HG03378 (cell line): ENCODE measurements around the gene PXDN.

Experiments
- ATAC-seq: cut with Tn5 transposase; IDR thresholded peaks from one replicate; pipeline ENCODE4 v1.9.1; 2021; ENCODE audit warnings: mild to moderate bottlenecking, moderate library complexity; ENCODE audit not compliant: unreplicated experiment

The PXDN gene

DNA sequence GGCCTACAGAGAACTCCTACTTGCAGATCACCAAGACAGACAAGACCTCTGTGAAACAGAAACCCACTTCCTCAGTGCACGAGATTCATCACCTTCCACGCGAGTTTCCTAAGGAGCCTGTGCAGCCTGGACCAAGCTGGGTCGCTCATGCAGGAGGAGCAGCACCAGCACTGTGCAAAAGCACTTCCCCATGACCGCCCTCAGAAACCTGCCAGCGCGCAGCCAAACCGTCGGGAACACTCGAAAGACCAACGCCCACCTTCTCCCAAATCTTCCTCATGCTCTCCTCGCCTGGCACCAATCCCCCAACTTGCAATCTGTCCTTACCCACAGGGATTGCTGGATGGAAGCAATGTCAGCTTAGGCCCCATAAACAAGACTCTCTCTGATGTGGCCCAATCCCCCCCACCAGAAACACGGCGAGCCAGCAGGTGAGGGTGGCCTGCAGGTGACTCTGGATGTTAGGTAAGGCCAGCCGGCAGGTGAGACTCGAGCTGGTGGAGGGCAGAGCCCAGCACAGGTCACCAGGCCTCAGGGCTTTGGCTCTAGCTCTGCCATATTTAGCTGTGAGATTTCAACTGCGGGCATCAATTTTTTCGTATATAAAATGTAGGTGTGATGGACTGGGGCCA is 69.4 kb downstream of the PXDN start:
- ATAC-seq, result no peak

GRCh38 chr2:1674276-1674675 is 70.0 kb downstream of the PXDN start:
- ATAC-seq, result no peak

GRCh38 chr2:1673160-1673944 is 71.0 kb downstream of the PXDN start:
- no peak for ATAC-seq

DNA sequence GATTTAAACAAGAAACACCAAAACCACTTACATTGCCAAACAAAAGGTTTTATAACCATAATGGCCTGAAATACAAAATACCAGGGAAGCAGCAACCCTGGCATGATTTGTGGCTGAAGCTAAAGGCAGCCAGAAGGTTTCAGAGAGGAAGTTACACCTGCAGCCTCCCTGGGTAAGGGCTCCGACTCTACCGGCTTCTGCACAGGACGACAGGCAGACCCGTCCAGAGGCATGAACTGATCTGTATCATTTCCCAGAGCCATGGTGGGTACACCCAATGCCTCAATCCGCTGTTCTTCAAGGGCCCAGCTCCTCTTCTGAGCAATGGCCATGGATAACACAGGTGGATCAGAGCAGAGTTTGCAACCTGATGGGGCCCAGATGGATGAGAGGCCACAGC is 71.6 kb downstream of the PXDN start:
- no peak for ATAC-seq

DNA sequence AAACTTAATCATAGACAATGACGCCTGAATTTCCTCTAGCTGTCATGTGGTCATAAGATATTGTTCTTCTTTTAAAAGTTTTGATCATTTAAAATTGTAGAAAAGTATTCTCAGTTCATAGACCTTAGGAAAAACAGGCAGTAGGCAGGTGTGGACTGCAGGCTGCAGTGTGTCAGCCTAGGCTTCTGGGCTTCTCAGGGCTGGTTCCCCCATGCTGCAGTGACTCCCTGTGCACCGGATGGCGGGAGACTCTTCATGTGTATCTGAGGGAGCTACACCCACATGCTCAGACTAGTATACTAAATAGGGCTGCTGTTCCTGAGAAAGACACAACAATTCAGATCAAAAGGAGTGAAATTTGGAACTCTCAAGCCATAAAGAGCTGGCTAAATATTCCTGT is 72.4 kb downstream of the PXDN start:
- ATAC-seq, result no peak

- no peak for ATAC-seq
Observed at GRCh38 chr2:1670636-1671035, 73.7 kb downstream of the PXDN start.

DNA sequence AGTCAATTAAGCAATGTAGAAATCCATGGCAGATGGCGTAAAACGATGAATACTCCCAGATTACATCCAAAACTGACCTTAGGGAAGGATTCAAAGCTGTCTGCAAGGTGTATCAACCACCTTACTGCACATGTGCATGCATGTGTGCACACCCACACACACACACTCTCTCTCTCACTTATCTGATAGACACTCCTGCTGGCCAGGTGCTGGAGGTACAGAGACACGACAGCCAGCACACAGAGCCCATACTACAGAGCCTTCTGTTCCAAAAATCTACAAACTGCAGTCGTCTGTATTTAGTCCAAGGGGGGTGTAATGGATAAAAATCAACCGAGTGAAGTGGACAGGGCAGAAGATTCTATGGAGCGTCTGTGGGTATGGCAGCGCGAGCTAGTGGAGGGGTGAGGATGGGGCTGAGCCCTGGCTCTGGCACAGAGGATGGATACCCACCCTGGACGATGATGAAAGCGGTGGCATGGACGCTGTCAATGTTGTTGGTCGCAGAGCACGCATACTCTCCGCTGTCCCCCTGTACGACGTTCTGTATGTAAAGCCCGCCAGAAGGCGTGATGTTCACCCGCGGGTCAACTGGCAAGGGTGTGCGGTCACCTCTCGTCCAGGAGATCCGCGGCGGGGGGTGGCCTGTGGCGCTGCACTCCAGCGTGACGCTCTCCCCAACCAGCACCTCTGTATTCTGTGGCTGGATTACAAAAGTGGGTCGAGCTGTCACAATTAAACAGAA is 78.4 kb downstream of the PXDN start:
- ATAC-seq, result no peak

GRCh38 chr2:1664698-1665097 is 79.6 kb downstream of the PXDN start:
- no peak for ATAC-seq

DNA sequence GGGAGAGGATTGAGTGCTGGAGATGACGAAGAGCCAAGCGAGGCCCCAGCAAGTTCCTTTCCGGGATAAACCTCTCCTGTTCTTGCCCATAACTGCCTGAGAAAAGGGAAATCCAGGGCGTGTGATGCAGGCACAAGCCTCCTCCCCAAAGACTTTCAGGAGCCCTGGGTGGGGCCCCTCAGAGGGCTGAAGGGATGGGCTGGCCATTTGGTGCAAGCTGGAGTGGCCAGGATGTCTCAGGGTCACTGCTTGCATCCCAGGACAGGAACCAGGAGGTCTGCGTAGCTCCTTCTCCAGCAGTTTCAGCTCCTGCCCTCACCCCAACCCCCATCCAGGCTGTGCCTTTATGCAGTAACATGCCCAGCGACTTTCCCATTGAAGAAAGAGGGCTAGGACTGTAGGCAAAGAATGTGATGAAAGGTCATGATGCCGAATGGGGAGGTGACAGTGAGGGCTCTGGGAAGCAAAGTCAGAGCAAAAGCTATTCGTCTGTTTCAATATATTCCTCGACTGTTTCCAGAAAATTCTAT is 80.2 kb downstream of the PXDN start:
- no peak for ATAC-seq

- no peak for ATAC-seq
Observed at GRCh38 chr2:1663621-1664020, 80.7 kb downstream of the PXDN start.

DNA sequence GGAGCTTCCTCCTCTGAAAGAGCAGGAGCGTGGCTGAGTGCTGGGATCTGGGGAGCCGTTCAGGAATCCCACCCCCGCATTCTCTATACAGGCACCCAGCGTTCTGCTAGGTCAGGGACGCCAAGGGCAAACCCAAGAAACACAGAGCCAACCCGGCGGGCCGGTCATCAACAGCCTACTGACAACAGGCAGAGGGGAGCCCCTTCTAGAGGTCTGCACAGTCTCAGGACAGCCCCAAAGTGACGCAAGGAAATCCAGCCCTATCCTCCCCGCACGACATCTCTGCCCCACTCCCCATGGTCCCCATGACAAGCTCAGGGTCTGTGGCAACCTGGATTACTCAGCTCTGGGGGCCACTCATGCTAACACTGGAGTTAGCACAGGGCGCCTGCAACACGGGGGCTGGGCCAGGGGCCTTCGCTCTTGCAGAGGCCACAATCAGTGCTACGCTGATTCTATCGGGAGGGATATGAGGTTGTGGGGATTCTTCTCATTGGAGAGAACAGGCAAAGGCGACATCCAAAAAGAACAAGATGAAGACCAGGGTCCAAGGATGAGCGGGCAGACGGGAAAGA is 81.6 kb downstream of the PXDN start:
- no peak for ATAC-seq

- ATAC-seq, result no peak
Observed at GRCh38 chr2:1661891-1662605, 82.3 kb downstream of the PXDN start.

- ATAC-seq, result no peak
Observed at GRCh38 chr2:1660656-1661640, 83.4 kb downstream of the PXDN start.

GRCh38 chr2:1659951-1660565 is 84.3 kb downstream of the PXDN start:
- no peak for ATAC-seq

DNA sequence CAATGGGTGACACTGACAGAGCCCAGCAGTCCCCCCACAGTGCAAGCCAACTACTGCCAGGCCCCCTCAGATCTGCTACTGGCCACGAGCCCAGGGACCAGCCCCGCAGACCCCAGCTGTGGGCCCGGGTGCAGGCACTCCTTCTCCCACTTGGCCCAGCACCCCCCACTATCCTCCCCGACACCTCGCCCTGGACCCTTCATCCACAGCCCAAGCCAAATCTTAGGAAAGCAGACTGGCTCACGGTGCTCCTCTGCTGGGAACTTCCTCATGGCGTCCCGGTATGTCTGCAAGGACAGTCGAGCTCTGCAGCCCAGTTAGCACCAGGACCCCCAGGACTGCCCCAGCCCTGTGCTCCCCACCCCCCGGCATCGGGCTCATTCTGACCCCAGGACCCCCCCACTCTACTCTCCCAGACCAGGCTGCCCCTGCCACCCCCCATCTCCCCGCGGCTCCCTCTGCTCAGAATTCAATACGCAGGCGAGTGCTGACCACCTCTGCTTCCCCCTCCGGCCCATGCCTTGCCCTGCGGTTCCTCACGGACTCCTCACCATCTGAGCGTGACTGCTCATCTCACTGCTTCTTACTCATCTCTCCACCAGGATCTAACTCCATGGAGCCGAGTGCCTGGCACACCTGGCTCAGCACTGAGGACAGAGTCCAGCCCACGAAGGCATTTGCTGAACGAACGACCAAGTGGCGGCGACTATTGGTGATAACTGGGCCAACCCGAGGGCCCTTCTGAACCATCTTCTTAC is 85.7 kb downstream of the PXDN start:
- ATAC-seq, result no peak

GRCh38 chr2:1656961-1657841 is 87.1 kb downstream of the PXDN start:
- ATAC-seq, result no peak

DNA sequence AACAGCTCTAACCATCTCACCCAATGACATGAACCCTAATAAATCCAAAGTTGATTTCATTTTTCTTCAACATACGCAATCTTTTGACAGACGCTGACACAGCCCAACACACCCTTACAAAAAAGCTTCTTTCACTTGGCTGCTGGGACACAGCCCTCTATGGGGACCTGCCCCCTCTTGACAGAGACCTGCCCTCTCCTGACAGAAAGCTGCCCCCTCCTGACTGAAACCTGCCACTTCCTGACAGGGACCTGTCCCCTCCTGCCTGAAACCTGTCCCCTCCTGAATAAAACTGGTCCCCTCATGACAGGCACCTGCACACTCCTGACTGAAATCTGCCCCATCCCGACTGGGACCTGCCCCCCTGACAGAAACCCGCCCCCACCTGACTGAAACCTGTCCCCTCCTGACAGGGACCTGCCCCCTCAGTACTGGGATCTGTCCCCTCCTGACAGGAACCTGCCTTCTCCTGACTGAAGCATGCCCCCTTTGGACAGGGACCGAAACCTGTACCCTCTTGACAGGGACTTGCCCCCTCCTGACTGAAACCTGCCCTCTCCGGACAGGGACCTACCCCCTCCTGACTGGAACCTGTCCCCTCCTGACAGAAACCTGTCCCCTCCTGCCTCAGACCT is 87.9 kb downstream of the PXDN start:
- no peak for ATAC-seq
